HG02642 (cell line): ENCODE measurements around the gene LINGO3.

ENCODE experiments used
- ATAC-seq: cut with Tn5 transposase; IDR thresholded peaks from one replicate; pipeline ENCODE4 v1.9.1; 2021; ENCODE audit warnings: mild to moderate bottlenecking; ENCODE audit not compliant: unreplicated experiment, poor library complexity

The LINGO3 gene

DNA sequence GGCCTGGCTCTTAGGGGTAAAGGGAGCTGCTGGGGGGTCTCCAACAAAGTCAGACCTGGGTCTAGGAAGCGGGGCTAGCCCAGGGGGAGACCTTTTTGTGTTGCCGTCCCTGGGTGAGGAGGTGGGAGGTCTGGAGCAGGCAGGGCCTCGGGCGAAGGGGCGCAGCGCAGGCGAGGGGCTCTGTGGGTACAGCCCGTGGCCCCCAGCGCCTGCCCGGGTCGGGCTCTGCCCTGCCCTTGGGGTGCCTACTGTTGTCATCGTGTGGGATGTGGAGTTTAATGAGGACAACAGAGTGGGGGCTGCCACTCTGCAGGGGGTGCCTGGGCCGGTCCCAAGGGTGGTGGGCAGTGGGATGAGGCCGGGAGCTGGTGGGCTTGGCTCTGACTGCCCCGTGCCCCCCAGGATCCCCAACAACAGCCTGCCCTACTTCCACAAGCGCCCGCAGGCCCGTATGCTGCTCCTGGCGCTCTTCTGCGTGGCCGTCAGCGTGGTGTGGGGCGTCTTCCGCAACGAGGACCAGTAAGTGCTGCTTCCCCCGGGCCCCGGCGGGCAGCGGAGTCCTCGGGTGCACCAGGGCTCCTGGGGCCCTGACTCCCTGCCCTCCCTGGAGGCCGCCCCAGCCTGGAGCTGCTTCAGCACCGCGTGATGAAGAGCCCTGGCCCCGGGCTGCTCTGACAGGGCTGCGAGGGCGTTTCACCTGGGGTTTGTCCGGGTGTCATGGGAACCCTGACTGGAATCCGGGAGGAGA is 32.7 kb upstream of the LINGO3 start:
- no peak for ATAC-seq

DNA sequence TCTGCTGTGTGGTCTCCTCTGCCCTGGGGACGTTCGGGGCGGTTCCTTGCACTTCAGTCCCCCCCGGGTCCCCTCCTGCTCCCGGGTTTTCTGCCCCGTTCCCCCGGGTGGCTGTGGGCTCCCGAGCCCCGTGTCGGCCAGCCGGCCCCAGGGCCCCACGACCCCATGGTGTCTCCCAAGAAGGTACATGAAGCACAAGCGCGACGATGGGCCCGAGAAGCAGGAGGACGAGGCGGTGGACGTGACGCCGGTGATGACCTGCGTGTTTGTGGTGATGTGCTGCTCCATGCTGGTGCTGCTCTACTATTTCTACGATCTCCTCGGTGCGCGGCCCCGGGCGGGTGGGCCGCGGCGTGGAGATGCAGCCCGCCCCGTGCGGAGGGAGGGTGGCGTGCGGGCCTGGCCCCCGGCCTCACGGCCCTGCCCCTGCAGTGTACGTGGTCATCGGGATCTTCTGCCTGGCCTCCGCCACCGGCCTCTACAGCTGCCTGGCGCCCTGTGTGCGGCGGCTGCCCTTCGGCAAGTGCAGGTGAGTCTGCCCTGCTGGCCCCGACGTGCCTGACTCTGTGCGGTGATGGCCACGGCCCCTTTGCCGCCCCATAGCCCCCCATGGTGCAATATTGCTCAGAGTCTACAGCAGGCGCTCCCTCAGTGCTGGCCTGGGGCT is 31.8 kb upstream of the LINGO3 start:
- no peak for ATAC-seq

DNA sequence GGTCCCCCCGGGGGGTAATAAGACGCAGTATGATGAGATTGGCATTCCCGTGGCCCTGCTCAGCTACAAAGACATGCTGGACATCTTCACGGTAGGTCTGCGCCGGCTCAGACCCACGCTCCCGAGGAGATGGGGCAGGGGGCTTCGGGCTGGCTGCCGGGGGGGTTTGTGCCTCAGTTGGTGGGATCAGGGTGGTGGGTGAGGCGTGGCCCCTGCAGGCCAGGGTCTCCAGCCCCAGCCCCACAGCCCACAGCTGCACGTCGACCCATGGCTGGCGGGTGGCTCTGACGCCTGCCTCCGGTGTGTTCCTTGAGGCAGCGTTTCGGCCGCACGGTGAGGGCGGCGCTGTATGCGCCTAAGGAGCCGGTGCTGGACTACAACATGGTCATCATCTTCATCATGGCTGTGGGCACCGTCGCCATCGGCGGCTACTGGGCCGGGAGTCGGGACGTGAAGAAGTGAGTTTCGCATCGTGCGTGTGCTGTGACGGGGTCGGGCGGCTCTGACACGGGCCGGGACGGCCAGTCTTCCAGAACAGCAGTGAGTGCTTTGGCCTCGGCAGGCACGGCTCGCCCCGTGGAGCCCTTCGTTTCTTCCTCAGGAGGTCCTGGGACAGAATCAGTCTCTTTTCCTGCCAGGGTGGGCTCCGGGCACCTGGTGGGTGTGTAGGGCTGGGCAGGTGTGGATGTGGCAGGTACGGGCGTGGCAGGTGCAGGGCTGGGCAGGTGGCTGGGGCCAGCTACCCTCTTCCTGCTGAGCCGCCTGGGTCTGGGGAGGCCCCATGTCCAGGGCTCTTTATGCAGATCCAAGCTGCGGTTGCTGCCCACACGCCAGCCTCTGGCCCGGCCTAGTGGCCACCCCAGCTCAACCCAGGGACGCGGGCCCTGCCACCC is 31.0 kb upstream of the LINGO3 start:
- ATAC-seq: no peak

DNA sequence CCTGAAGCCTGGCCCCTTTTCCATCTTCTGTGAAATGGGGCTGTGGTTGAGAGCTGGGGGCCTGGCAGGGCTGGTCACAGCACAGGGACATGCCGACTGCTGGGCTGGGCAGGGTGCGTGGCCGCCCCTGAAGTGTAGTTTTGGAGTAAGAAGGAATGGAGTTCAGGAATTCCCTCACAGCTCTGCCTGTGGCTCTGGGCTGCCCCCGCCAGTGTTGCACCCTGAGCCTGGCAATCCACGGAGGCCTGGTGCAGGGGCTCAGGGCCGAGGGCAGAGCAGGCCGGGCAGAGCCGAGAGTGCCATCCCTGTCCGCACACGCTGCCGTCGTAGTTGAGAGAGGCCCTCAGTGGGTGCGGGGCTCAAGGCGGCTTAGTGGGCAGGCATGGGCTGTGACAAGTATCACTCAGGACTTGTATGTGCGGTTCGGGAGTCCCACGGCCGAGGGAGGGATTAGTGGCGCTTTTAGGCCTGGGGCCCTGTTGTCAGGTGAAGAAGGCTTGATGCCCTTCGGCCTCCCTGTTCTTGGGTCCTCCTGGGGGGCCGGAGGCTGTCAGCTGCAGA is 30.2 kb upstream of the LINGO3 start:
- no peak for ATAC-seq

DNA sequence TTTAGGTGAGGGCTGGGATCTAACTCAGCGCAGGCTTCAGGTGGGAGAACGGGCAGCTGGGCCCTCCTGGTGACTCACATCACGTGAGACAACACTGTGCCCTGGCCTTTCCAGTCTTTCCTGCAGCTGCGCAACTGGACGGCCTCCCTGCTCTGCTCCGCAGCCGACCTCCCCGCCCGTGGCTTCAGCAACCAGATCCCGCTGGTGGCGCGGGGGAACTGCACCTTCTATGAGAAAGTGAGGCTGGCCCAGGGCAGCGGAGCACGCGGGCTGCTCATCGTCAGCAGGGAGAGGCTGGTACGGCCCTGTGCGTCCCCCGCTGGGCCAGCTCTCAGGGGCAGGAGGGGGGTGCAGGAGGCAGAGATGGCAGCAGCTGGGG is 29.4 kb upstream of the LINGO3 start:
- no peak for ATAC-seq

DNA sequence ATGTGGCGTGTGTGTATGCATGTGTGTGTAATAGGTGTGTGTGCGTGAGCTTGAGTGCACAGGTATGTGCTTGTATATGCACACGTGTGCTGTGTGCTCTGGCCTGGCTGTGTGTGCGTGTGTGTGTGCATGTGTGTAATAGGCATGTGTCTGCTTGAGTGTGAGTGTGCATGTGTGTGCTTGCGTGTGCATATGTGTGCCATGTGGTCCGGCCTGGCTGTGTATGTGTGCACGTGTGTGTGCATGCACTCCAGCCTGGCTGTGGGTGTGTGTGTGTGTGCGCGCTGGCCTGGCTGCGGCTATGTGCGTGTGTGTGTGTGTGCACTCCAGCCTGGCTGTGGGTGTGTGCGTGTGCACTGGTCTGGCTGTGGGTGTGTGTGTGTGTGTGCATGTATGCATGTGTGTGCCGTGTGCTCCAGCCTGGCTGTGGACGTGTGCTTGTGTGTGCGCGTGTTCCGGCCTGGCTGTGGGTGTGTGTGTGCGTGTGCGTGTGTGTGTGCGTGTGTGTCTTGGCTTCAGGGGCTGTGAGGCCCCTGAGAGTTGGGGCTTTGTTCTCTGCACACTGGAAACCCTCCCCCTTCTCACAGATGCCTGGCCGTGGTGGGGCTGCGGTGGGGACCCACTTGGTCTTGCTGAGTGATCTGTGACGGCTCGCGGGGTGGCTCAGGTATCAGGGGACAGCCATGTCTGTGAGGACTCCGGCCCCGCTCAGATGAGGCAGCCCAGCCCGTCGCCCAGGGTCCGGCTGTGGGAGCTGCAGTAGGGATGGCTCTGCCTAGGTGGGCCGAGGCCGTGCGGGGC is 28.8 kb upstream of the LINGO3 start:
- no peak for ATAC-seq

DNA sequence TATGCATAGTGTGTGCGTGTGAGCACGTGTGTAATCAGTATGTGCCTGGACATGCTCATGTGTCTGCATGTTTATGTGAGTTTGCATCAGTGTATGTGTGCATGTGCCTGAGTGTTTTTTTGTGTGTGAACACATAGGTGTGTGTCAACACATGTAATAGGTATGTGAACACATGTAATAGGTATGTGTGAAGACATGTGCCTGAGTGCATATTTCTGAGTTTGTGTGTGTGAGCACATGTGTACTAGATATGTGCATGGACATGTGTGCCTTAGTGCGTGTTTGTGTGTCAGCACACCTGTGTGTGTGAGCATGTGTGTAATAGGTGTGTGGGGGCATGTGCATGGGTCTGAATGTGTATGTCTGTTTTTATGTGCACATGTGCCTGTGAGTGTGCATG is 27.9 kb upstream of the LINGO3 start:
- no peak for ATAC-seq

DNA sequence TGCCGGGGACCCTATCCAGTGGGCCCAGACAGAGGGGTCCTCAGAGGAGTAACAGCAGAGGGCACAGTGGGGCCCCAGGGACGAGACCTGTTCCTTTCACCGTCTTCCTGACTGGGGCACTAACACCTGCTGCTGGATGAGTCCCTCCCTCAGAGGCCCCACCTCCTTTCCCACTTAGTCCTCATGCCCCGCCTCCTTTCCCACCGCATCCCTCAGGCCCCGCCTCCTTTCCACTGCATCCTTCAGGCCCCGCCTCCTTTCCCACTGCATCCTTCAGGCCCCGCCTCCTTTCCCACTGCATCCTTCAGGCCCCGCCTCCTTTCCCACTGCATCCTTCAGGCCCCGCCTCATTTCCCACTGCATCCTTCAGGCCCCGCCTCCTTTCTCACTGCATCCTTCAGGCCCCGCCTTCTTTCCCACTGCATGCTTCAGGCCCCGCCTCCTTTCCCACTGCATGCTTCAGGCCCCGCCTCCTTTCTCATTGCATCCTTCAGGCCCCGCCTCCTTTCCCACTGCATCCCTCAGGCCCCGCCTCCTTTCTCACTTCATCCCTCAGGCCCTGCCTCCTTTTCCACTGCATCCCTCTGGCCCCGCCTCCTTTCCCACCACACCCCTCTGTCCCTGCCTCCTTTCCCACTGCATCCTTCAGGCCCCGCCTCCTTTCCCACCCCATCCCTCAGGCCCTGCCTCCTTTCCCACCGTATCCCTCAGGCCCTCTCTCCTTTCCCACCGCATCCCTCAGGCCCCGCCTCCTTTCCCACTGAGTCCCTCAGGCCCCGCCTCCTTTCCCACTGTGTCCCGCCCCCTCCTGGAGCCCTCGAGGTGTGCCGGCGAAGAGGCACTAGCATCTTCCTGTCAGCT is 27.3 kb upstream of the LINGO3 start:
- no peak for ATAC-seq

DNA sequence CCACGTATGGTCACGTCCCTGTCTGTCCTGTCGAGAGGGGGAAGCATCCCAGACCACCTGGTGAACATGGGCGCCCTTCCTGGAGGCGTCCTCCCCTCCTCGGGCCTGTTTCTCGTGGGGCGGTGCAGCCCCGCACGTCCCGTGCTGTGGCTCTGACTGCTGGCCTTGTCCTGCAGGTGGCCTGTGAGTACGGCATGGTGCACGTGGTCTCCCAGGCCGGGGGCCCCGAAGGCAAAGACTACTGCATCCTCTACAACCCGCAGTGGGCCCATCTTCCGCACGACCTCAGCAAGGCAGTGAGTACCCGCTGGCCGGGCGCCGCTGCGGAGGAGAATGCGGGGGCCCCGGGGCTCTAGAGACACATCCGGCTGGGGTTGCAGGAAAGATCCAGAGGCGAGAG is 26.5 kb upstream of the LINGO3 start:
- no peak for ATAC-seq

DNA sequence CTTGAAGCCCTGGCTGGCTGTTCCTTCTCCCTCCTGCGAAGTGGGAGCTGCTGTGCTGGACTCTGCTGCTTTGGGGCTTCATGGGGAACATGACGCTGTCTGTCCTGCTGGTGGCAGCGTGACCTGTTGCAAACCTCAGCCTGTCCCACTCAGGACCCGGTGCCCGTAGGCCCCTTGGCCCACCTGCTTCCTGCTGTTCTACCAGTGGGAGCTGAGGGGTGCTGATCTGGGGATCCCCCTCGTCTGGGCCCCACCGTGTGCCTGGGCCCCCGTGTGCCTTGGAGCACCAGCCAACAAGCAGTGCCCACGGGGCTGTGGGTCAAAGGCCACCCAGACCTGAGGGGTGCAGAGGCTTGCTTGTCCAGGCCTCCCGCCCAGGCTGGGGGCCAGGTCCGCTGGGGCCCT is 25.9 kb upstream of the LINGO3 start:
- ATAC-seq: no peak

DNA sequence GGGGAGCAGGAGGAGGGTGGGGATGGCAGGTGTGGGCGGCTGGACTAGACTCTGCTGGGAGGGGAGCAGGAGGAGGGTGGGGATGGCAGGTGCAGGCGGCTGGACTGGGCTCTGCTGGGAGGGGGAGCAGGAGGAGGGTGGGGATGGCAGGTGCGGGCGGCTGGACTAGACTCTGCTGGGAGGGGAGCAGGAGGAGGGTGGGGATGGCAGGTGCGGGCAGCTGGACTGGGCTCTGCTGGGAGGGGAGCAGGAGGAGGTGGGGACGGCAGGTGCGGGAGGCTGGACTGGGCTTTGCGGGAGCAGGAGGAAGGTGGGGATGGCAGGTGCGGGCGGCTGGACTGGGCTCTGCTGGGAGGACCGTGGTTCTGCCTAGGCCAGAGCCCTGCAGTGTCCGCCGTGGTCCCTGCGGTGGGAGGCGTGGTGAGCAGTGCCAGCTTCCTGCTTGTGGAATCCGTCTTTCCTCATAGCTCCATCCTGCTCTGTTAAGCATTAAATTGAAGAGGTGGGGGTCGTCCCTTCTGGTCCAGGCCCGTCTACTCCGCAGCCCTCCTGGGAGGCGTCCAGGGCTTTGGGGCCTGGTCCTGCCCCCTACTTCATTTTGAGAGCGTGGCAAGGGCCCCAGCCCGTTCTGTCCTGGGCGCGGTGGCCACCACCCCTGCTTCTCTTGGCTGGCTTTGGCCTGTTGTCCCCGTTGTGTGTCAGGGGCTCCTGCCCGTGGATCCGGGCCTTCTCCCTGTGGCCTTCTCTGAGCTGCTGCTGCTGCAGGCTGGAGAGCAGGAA is 25.3 kb upstream of the LINGO3 start:
- no peak for ATAC-seq

DNA sequence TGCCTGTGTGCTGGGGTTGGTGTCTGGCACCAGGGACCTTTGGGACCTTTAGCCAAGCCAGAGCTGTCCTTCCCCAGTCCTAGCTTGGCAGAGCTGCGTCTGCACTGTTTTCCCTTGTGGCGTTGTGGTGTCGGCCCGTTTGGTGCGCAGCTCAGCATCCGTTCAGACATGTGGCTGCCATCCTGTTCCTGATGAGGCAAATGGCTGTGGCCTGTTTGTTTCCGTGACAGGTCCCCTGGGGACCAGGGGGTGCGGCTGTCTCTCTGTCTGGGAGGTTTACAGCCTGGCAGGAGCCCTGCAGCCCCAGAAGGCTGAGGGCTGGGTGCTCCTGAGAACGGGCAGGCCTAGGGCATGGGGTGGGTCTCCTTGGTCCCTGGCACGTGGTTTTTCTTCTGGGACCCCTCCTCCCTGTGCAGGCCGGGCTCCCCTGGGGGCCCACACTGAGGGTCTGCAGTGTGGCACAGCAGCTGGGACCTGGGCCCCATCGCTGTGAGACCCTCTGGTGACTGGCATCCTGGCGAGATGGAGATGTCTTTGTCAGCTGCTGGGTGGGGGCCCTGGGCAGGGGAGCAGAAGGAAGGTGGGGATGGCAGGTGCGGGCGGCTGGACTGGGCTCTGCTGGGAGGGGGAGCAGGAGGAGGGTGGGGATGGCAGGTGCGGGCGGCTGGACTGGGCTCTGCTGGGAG is 24.5 kb upstream of the LINGO3 start:
- ATAC-seq: no peak

DNA sequence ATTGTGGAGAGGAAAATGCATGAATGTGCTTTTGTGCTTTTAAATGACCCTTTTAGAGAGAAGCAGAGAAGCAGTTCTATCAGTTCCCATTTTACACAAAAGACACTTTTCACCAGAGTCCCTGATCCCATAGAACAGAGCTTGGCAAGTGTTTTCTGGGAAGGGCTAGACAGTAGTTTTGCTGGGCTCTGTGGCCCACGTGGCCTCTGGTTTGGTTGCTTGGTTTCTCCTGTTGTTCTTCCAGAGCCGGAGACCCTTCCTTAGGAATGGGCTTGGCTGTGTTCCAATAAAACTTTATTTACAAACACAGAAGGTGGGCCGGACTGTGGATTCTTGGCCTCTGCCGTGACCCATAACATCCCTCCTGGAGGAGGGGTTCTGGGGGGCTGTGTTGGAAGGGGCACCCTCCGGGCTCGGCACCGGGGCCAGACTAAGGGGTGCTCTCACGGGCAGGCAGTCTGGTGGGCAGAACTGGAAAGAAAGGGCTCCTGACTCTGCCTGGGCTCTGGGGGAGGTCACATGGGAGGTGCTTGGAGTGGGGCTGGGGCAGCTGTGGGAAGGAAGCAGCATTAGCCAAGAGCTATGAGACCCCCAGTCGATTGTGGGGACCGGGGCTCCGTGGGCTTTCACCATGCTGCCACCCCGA is 23.8 kb upstream of the LINGO3 start:
- no peak for ATAC-seq

DNA sequence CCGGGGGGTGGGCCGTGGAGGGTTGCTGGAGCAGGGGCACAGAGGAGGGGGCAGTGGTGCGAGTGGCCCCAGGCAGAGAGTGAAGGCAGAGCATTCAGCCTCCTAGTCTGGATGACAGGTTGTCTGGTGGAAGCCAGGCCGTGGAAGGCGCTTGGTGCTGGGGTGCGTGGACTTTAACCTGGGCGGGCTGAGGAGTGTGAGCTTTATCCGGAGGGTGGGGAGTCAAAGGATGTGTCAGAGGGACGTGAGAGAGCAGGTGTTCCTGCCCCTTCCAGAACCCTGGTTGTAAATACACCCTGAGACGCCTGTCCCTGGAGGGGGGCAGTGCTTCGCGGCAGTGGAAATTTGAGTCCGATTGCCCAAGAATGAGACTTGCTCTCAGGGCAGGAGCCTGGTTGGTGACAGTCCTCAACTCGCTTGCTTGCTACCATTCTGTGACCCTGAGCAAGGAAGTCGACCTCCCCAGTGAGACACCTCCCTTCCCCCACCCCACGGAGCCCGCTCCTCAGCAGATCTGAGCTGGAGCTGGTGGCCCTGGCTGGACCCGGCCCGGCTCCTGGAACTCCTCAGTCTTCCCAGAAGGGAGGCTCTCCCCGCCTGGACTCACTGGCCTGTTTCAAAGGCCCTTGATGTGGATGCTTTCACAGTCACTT is 22.8 kb upstream of the LINGO3 start:
- ATAC-seq: no peak

DNA sequence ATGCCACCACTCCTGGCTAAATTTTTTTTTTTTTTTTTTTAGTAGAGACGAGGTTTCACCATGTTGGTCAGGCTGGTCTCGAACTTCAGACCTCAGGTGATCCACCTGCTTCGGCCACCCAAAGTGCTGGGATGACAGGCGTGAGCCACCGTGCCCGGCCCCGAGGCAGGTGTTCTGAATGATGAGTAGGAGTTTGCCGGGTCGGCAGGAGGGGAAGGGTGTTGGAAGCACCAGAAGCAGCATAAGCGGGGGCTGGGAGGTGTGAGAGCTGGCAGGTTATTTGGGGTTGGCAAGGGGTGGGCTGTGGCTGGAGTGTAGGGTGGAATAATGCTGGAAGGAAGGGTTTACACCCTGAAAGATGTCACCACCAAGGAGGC is 22.3 kb upstream of the LINGO3 start:
- no peak for ATAC-seq

DNA sequence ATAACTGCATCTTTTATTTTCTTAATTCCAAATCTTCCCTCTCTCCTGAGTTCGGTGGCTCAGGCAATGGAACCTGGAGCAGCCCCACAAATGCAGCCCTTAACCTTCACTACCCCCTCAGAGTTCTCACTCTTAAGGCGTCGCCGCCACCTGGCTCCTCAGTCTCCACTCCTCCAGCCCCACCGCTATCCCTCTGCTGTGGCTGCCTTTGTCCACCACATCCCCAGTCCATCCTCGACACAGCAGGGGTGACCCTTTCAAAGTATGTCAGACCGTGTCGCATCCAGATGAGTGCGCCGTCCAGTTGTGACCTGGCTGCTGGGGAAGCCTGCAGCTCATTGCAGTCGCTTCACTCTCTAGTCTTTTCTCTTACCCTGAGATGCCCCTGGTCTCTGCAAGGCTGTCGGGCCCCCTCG is 21.6 kb upstream of the LINGO3 start:
- no peak for ATAC-seq

DNA sequence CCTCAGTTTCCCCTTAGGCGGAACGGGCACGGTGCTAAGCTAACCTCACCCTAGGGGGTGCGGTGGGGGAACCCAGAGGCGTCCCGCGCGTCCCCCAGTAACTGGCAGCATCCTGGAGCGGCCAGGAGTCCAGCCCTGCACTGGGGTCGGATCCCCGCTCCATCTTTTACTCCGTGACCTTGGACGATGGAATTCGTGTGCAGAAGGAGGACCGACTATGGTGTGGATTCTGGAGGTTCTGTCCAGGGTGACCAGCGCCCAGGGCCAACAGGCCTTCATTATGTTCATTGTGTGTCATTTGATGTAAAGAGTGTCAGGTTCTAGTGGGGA is 21.2 kb upstream of the LINGO3 start:
- no peak for ATAC-seq
